ENCODE data around the gene HCN2.

HCN2 gene

GRCh38 chr19:570937-571565 lies 18.6 kb upstream of the HCN2 start:
- DNase-seq (ENCODE audit: low read depth in 2 of 3, low spot score in 1 of 3): peak; percentile 36 to 44 (median 42)

- no peak for DNase-seq (ENCODE audit: low read depth in 2 of 3, low spot score in 1 of 3)
Observed at GRCh38 chr19:571566-571974, 18.1 kb upstream of the HCN2 start.

- peak; percentile 97 to 99 (median 97) for DNase-seq (ENCODE audit: low read depth in 2 of 3, low spot score in 1 of 3)
Observed at GRCh38 chr19:572140-572742, 17.4 kb upstream of the HCN2 start, which contains the start of gene BSG. Gene BSG (plus strand): TSS chr19:572596. CDS start chr19:572635, 39 bp downstream.

- no peak for DNase-seq (ENCODE audit: low read depth in 2 of 3, low spot score in 1 of 3)
Observed at GRCh38 chr19:572743-573518, 16.8 kb upstream of the HCN2 start.

GRCh38 chr19:573519-573825 lies 16.2 kb upstream of the HCN2 start:
- DNase-seq (ENCODE audit: low read depth in 2 of 3, low spot score in 1 of 3): no peak

GRCh38 chr19:574658-575526 lies 14.8 kb upstream of the HCN2 start:
- no peak for DNase-seq (ENCODE audit: low read depth in 2 of 3, low spot score in 1 of 3)

- no peak for DNase-seq (ENCODE audit: low read depth in 2 of 3, low spot score in 1 of 3)
Observed at GRCh38 chr19:575527-576506, 13.9 kb upstream of the HCN2 start.

GRCh38 chr19:576768-577438 lies 12.8 kb upstream of the HCN2 start:
- no peak for DNase-seq (ENCODE audit: low read depth in 2 of 3, low spot score in 1 of 3)

- no peak for DNase-seq (ENCODE audit: low read depth in 2 of 3, low spot score in 1 of 3)
Observed at GRCh38 chr19:577439-578392, 12.0 kb upstream of the HCN2 start.

GRCh38 chr19:579111-579841 lies 10.4 kb upstream of the HCN2 start:
- DNase-seq (ENCODE audit: low read depth in 2 of 3, low spot score in 1 of 3): no peak

GRCh38 chr19:579842-580155 lies 9.9 kb upstream of the HCN2 start:
- no peak for DNase-seq (ENCODE audit: low read depth in 2 of 3, low spot score in 1 of 3)

- DNase-seq (ENCODE audit: low read depth in 2 of 3, low spot score in 1 of 3): no peak
Observed at GRCh38 chr19:580274-580835, 9.3 kb upstream of the HCN2 start.

- DNase-seq (ENCODE audit: low read depth in 2 of 3, low spot score in 1 of 3): no peak
Observed at GRCh38 chr19:581399-582111, 8.1 kb upstream of the HCN2 start.

GRCh38 chr19:582497-583197 lies 7.0 kb upstream of the HCN2 start:
- no peak for DNase-seq (ENCODE audit: low read depth in 2 of 3, low spot score in 1 of 3)

GRCh38 chr19:583198-583967 lies 6.3 kb upstream of the HCN2 start:
- DNase-seq (ENCODE audit: low read depth in 2 of 3, low spot score in 1 of 3): no peak

- no peak for DNase-seq (ENCODE audit: low read depth in 2 of 3, low spot score in 1 of 3)
Observed at GRCh38 chr19:583968-584239, 5.8 kb upstream of the HCN2 start.
